Measurements from ENCODE around the gene PLA2G4D. TPM values are rescaled to one million over a fixed set of nuclear protein-coding genes. Genes with fewer than 3 reads are reported as not detected.

The PLA2G4D gene
- total RNA-seq, 3 donors from 2014 or later (not counting 1 experiment from before 2014, with no cell fraction given), result not detected

DNA sequence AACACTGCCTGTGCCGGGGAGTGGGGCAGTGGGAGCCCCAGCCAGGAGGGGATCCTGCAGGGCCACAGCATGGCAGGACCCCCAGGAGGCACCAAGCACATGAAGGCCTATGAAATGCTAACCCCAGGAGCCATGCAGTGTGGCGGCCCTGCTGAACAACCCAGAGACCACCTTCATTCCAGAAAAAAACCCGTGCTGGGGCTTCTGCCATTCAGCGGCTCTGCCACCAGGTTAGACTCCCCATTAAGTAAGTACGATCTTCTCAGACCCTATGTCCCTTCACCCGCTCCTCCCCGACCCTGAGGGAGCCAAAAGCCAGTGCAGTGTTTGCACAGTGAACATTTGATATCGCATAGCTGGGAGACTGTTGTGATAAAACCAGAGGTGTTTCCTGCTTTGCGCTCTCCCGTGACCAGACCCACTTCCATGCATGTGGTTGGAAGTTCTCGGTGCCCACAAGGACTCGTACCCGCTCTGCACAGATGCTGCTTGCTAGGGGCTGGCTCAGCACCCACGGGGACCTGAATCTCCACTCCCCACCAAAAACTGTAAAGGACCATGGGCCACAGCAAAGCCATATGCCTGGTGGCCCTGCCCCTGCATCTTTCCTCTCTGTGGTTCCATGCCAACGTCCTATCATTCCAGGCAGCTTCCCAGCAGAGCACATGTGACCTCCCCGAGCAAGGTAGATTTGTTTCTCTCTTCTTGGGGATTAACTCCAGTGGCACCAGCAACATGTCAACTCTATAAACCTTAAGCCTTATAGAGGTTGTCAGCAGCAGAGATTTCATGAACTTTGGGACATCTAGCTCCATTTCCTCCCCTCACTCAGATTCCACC lies 5.3 kb downstream of the PLA2G4D start:
- Histone ChIP-seq H3K36me3 (ENCODE audit: control insufficient read depth, insufficient read depth, low read length) (no peaks in the 10 kb centered on the region), H3K9me3 (ENCODE audit: control insufficient read depth, insufficient read depth, low read length) (no peaks in the 10 kb centered on the region), H3K4me3 (ENCODE audit: low read length) (no peak overlapping the region), H3K27me3 (ENCODE audit: control insufficient read depth, insufficient read depth, low read length) (peaks cover 7% of the 10 kb centered on the region), H3K4me1 (ENCODE audit: control insufficient read depth, insufficient read depth, low read length) (peaks cover 12% of the 10 kb centered on the region), H3K27ac (ENCODE audit: low read length) (no peak overlapping the region)
- Mint-ChIP-seq H3K27me3 (ENCODE audit: low read depth in 2 of 2) (peaks cover 6 to 14% of the 10 kb centered on the region in 2 donors), H3K4me3 (no peak overlapping the region), H3K27ac (no peak overlapping the region), H3K4me1 (peaks cover 7 to 9% of the 10 kb centered on the region in 2 donors), H3K9me3 (no peaks in the 10 kb centered on the region), H3K36me3 (no peaks in the 10 kb centered on the region)
- TF ChIP-seq, protein P1, sequence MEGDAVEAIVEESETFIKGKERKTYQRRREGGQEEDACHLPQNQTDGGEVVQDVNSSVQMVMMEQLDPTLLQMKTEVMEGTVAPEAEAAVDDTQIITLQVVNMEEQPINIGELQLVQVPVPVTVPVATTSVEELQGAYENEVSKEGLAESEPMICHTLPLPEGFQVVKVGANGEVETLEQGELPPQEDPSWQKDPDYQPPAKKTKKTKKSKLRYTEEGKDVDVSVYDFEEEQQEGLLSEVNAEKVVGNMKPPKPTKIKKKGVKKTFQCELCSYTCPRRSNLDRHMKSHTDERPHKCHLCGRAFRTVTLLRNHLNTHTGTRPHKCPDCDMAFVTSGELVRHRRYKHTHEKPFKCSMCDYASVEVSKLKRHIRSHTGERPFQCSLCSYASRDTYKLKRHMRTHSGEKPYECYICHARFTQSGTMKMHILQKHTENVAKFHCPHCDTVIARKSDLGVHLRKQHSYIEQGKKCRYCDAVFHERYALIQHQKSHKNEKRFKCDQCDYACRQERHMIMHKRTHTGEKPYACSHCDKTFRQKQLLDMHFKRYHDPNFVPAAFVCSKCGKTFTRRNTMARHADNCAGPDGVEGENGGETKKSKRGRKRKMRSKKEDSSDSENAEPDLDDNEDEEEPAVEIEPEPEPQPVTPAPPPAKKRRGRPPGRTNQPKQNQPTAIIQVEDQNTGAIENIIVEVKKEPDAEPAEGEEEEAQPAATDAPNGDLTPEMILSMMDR (IDR thresholded peaks at IDR 0.05), result no peak
- ATAC-seq (no peak), DNase-seq (no peak)
- intact Hi-C loops (cut with micrococcal nuclease), result no loop called here
- 41% methylated on average over 16 of the region's 16 CpGs for WGBS (ENCODE audit: insufficient coverage)

DNA sequence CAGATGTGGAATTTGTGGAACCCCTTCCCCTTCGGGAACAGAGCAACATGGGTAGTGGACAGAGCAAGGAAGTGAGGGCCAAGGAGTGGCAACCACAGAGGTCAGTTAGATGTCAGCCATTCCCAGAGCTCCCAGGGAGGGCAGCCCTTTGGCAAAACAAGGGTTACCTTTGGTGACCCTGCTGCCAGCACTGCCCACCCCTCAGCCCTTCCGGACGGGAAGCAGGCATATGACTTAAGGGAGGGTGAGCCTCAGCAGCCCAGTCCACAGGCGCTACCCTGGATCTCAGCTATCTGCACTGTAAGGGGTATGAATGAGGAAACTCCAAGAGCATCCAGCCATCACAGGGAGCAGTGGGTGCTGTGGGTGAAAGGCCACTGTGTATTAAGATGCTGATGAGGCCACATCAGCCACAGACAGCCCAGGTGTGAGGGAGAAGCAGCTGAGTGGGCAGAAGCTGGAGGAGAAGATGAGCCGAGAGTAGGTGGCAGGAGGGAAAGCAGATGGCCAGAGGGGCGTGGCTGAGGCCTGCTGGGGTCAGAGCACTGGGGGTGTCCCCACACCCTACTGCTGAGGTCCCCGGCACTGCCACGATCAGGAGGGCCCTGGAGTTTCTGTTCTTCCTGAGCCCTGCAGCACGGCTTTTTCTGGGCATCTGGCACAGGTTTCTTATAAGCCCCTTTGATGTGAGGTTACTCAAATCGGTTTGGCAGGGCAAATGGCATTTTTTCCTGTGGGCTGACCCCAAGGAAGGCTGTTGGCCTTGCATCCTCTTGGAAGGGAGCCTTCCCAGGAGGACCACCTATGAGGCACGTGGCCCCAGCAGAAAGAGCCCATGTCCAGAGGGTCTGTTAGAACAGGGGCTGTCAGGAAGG lies 6.2 kb downstream of the PLA2G4D start:
- no peaks in the 10 kb centered on the region for H3K9me3 Mint-ChIP-seq
- TF ChIP-seq, protein P1 (IDR thresholded peaks at IDR 0.05), result no peak
- H3K36me3 Mint-ChIP-seq, result no peaks in the 10 kb centered on the region
- Histone ChIP-seq H3K27ac (ENCODE audit: low read length) (no peak overlapping the region), H3K4me1 (ENCODE audit: control insufficient read depth, insufficient read depth, low read length) (peaks cover 14% of the 10 kb centered on the region), H3K9me3 (ENCODE audit: control insufficient read depth, insufficient read depth, low read length) (no peaks in the 10 kb centered on the region), H3K4me3 (ENCODE audit: low read length) (no peak overlapping the region), H3K27me3 (ENCODE audit: control insufficient read depth, insufficient read depth, low read length) (peaks cover 10% of the 10 kb centered on the region), H3K36me3 (ENCODE audit: control insufficient read depth, insufficient read depth, low read length) (no peaks in the 10 kb centered on the region)
- H3K4me1 Mint-ChIP-seq, result peaks cover 7 to 9% of the 10 kb centered on the region in 2 donors
- no peak overlapping the region for H3K27ac Mint-ChIP-seq
- H3K27me3 Mint-ChIP-seq (ENCODE audit: low read depth in 2 of 2), result peaks cover 9 to 15% of the 10 kb centered on the region in 2 donors
- WGBS (ENCODE audit: insufficient coverage), result 77% methylated on average over 11 of the region's 11 CpGs
- H3K4me3 Mint-ChIP-seq, result no peak overlapping the region
- intact Hi-C loops (cut with micrococcal nuclease), result no loop called here
- DNase-seq (no peak), ATAC-seq (no peak)

DNA sequence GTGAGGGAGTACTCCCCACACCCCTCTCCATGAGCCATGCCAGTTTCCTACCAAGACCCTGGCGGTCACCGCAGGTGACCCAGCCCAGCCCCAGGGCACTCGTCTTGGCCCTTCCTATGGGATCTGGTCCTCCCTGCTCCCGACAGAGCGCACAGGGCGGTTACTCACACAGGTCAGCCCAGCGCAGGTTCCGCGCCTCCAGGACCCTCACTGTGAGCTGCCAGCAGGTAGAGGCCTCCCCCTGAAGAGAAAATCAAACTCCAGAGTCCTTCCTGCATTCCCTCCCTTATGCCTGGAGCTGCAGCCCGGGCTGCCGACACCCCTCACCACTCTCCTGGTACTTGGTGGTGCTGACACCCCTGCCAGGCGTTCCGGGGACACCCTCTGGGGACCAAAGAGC lies 6.9 kb downstream of the PLA2G4D start:
- H3K4me3 Mint-ChIP-seq, result no peak overlapping the region
- no peaks in the 10 kb centered on the region for H3K9me3 ChIP-seq (ENCODE audit: control insufficient read depth, insufficient read depth, low read length)
- H3K27me3 ChIP-seq (ENCODE audit: control insufficient read depth, insufficient read depth, low read length), result peaks cover 10% of the 10 kb centered on the region
- WGBS (ENCODE audit: insufficient coverage), result 96% methylated on average over 13 of the region's 13 CpGs
- peaks cover 9 to 18% of the 10 kb centered on the region in 2 donors for H3K27me3 Mint-ChIP-seq (ENCODE audit: low read depth in 2 of 2)
- H3K27ac Mint-ChIP-seq, result no peak overlapping the region
- no peaks in the 10 kb centered on the region for H3K36me3 ChIP-seq (ENCODE audit: control insufficient read depth, insufficient read depth, low read length)
- H3K36me3 Mint-ChIP-seq, result no peaks in the 10 kb centered on the region
- peaks cover 14% of the 10 kb centered on the region for H3K4me1 ChIP-seq (ENCODE audit: control insufficient read depth, insufficient read depth, low read length)
- TF ChIP-seq, protein P1 (IDR thresholded peaks at IDR 0.05), result no peak
- no peak for DNase-seq
- ATAC-seq, result no peak
- H3K4me3 ChIP-seq (ENCODE audit: low read length), result no peak overlapping the region
- peaks cover 7 to 9% of the 10 kb centered on the region in 2 donors for H3K4me1 Mint-ChIP-seq
- intact Hi-C loops (cut with micrococcal nuclease), result no loop called here
- H3K9me3 Mint-ChIP-seq, result no peaks in the 10 kb centered on the region
- H3K27ac ChIP-seq (ENCODE audit: low read length), result no peak overlapping the region

Measured in natural killer cell (primary cell).